Progenitor cell of endocrine pancreas (in vitro differentiated cells): ENCODE results near the gene CACNG8. TPM values are rescaled to one million over a fixed set of nuclear protein-coding genes. Genes with fewer than 3 reads are reported as not detected.
A peak's percentile ranks its signal among the peaks of the same experiment; 100 is the strongest.

ENCODE experiments used
- DNase-seq: peaks from one replicate; pipeline ENCODE4 v3.0.0; 2021; ENCODE audit warnings: low spot score; ENCODE audit not compliant: unreplicated experiment
- H3K27ac Mint-ChIP-seq: 2 replicates; pipeline ENCODE4 v1.8.0; 2021; ENCODE audit warnings: mild to moderate bottlenecking, moderate library complexity, mixed read lengths
- H3K27me3 Mint-ChIP-seq: 2 replicates; pipeline ENCODE4 v1.8.0; 2021; ENCODE audit warnings: mixed read lengths
- H3K36me3 Mint-ChIP-seq: 2 replicates; pipeline ENCODE4 v1.8.0; 2022; ENCODE audit warnings: mixed read lengths; ENCODE audit not compliant: insufficient read depth
- H3K4me1 Mint-ChIP-seq: 2 replicates; pipeline ENCODE4 v1.8.0; 2021; ENCODE audit warnings: low read depth, mixed read lengths
- H3K4me3 Mint-ChIP-seq: 2 replicates; pipeline ENCODE4 v1.8.0; 2021; ENCODE audit warnings: low read depth, mild to moderate bottlenecking, moderate library complexity, mixed read lengths
- H3K9me3 Mint-ChIP-seq: 2 replicates; pipeline ENCODE4 v1.8.0; 2021; ENCODE audit warnings: low read depth, mixed read lengths
- total RNA-seq: library from RNA; stranded (reverse); gene quantifications from 2 replicates; pipeline ENCODE4 v1.2.1, GENCODE V29; 2021
- TF ChIP-seq, protein P1 (sequence below): fragments of 200-600 bp; sonication (generic); IDR thresholded peaks from one replicate; pipeline ENCODE4 v1.5.0; 2021; ENCODE audit warnings: antibody characterized with exemption, mild to moderate bottlenecking; ENCODE audit not compliant: unreplicated experiment

Gene CACNG8
- total RNA-seq, 1 donor from 2014 or later = 0.36 TPM

DNA sequence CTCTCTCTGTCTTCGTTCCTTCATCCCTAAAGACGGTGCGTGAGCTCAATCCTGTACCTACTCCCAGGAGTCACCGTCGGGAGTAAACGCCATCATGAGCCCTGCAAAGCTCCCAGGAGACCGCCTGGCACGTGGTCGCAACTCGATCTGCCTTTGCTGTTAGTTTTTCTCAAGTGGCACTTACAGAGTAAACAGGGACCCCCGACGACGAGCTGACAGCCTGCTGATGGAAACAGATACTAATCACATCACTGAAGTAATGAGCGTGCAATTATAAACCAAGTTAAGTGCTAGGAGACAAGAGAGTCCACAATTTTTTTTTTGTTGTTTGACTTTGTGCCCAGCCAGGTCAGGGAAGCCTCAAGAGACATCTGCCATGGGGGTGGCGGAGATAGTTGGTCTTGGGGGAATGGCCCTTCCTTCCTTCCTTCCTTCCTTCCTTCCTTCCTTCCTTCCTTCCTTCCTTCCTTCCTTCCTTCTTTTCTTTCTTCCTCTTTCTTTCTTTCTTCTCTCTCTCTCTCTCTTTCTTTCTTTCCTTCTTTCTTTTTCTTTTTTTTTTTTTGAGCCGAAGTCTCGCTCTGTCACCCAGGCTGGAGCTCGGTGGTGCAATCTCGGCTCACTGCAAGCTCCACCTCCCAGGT lies 52.3 kb downstream of the CACNG8 start:
- DNase-seq = no peak
- peaks cover 30% of the 10 kb centered on the region for H3K27me3 Mint-ChIP-seq
- TF ChIP-seq, protein P1, sequence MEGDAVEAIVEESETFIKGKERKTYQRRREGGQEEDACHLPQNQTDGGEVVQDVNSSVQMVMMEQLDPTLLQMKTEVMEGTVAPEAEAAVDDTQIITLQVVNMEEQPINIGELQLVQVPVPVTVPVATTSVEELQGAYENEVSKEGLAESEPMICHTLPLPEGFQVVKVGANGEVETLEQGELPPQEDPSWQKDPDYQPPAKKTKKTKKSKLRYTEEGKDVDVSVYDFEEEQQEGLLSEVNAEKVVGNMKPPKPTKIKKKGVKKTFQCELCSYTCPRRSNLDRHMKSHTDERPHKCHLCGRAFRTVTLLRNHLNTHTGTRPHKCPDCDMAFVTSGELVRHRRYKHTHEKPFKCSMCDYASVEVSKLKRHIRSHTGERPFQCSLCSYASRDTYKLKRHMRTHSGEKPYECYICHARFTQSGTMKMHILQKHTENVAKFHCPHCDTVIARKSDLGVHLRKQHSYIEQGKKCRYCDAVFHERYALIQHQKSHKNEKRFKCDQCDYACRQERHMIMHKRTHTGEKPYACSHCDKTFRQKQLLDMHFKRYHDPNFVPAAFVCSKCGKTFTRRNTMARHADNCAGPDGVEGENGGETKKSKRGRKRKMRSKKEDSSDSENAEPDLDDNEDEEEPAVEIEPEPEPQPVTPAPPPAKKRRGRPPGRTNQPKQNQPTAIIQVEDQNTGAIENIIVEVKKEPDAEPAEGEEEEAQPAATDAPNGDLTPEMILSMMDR = no peak
- no peaks in the 10 kb centered on the region for H3K9me3 Mint-ChIP-seq
- H3K4me1 Mint-ChIP-seq = peaks cover 9% of the 10 kb centered on the region
- H3K4me3 Mint-ChIP-seq = no peak overlapping the region
- peaks cover 3% of the 10 kb centered on the region for H3K36me3 Mint-ChIP-seq
- peak overlapping the region; percentile 3 for H3K27ac Mint-ChIP-seq

DNA sequence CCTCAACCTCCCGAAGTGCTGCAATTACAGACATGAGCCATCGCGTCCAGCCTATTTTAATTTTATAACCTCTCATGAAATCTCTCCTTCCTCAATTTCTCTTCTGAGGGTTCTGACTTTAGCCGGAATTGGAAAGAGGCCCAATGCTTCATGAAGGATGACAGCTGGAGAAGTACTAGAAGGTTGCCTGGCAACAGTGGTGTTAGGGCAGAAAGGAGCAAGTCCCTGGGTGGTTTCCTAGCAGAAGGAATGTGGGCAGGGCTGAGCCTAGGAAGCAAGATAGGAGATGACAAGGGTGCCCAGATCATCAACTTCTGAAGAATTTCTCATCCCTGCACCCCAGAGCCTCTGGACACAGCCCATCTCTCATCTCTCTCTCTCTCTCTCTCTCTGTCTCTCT lies 54.5 kb downstream of the CACNG8 start:
- no peak for DNase-seq
- peaks cover 3% of the 10 kb centered on the region for H3K9me3 Mint-ChIP-seq
- no peaks in the 10 kb centered on the region for H3K36me3 Mint-ChIP-seq
- H3K4me3 Mint-ChIP-seq = no peak overlapping the region
- no peak overlapping the region for H3K27ac Mint-ChIP-seq
- TF ChIP-seq, protein P1 = no peak
- peaks cover 8% of the 10 kb centered on the region for H3K4me1 Mint-ChIP-seq
- H3K27me3 Mint-ChIP-seq = peaks cover 24% of the 10 kb centered on the region

DNA sequence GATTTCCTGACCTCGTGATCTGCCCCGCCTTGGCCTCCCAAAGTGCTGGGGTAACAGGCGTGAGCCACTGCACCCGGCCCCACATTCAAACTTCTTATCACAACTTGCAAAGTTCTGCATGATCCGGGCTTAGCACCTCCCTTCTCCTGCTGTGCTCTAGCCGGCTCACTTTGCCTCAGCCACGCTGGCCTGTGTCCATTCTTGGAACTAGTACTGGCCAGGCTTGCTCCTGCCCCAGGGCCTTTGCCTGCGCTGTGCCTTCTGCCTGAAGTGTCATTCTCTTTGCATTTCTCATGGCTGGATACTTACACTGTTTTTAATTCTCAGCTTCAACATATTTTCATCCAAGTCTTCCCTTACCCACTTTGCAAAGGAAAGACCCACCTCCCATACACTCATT lies 58.6 kb downstream of the CACNG8 start:
- H3K27me3 Mint-ChIP-seq = peaks cover 20% of the 10 kb centered on the region
- no peaks in the 10 kb centered on the region for H3K36me3 Mint-ChIP-seq
- peaks cover 3% of the 10 kb centered on the region for H3K9me3 Mint-ChIP-seq
- H3K27ac Mint-ChIP-seq = peak overlapping the region; percentile 85
- TF ChIP-seq, protein P1 = no peak
- DNase-seq = no peak
- no peak overlapping the region for H3K4me3 Mint-ChIP-seq
- peaks cover 5% of the 10 kb centered on the region for H3K4me1 Mint-ChIP-seq

DNA sequence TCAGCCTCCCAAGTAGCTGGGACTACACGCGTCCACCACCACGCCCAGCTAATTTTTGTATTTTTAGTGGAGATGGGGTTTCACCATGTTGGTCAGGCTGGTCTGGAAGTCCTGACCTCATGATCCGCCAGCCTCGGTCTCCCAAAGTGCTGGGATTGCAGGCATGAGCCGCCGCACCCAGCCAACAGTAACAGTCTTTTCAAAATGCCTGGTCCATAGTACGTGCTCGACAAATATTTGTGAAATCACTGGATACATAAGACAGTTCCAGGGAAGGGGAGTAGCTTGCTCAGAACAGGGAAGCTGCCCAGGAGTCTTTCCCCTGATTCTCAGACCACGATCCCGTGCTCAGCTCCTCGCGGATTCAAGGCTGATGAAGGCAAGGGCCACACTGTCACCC lies 59.2 kb downstream of the CACNG8 start:
- Mint-ChIP-seq H3K27ac (no peak overlapping the region), H3K36me3 (no peaks in the 10 kb centered on the region), H3K4me1 (peaks cover 5% of the 10 kb centered on the region), H3K9me3 (peaks cover 3% of the 10 kb centered on the region), H3K27me3 (peaks cover 18% of the 10 kb centered on the region), H3K4me3 (no peak overlapping the region)
- TF ChIP-seq, protein P1 = no peak
- no peak for DNase-seq

DNA sequence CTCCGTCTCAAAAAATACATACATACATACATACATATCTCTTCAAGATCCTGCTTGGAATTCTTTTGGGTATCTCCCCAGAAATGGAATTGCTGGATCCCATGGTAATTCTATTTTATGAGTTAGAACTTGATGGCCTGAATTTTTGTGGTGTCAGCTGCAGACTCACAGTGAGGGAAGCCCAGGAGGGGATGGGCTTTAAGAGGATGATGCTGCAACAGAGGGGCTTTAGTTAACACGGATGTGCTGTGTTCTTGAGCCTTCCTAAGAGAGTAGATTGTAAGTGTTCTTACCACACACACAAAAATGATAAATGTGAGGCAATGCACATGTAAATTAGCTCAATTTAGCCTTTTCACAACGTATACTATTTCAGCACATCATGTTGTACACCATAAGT lies 60.5 kb downstream of the CACNG8 start:
- no peaks in the 10 kb centered on the region for H3K36me3 Mint-ChIP-seq
- H3K4me3 Mint-ChIP-seq = no peak overlapping the region
- no peak for DNase-seq
- peaks cover 18% of the 10 kb centered on the region for H3K27me3 Mint-ChIP-seq
- TF ChIP-seq, protein P1 = no peak
- H3K4me1 Mint-ChIP-seq = peaks cover 5% of the 10 kb centered on the region
- H3K9me3 Mint-ChIP-seq = peaks cover 3% of the 10 kb centered on the region
- no peak overlapping the region for H3K27ac Mint-ChIP-seq
